ENCODE measurements around the gene TIMMDC1.

The TIMMDC1 gene

DNA sequence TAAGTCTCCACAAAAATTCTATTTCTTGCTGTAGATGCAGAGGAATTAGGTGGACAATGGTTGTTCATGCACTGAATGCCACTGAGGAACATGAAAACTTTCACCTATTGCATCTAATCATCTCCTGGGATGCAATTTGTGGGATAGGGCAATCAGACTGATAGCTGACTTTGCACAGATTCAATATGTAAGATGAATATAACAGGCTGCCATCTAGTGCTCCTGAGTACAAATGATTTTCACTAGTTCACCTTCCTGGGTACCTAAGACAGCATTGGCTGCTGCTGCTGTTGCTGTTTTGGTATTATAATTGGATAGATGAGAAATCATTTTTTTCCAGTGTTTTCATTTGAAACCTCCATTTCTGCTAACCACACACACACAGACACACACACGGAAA is 19.7 kb downstream of the TIMMDC1 start:
- Histone ChIP-seq H3K4me1 (ENCODE audit: control insufficient read depth, insufficient read depth, low read length) (no peaks in the 10 kb centered on the region), H3K36me3 (ENCODE audit: control insufficient read depth, insufficient read depth, low read length) (no peaks in the 10 kb centered on the region), H3K9ac (ENCODE audit: low read length) (no peak overlapping the region), H3K4me3 (ENCODE audit: low read length) (no peak overlapping the region), H3K9me3 (ENCODE audit: control insufficient read depth, low read length) (no peaks in the 10 kb centered on the region), H3K27me3 (ENCODE audit: control insufficient read depth, insufficient read depth, low read length) (no peaks in the 10 kb centered on the region)

DNA sequence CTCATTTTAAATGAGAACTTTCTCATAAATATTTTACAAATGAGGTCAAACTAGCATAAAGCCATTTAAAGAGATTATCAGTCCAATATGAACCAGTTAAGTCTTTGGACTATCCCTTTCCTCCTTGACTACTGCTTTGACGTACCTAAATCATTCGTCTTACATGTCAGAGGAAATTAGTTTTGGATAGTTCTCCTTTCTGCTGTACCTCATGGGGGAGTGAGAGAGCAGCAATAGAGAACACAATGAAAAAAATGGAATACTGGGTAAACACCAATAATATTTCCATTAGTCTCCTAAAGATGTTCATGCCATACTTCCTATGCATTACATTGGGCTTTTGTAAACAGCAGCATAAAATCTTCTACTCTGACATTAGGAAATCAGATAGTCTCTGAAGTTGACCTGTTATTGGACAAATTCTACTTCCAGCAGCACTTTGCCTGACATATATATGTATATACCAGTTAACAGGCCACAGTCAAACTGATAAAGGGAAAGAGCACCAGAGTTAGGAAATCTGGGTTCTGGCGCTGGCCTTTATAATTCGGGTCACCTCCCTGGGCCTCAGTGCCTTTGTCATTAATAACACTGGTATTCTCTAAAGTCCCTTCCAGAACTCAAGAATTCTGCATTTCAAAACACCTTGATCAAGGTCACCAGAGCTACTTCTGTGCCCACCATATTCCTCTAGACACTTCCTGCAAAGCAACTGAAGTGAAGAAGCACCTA is 26.8 kb downstream of the TIMMDC1 start:
- H3K4me3 ChIP-seq (ENCODE audit: low read length) = no peak overlapping the region
- no peaks in the 10 kb centered on the region for H3K9me3 ChIP-seq (ENCODE audit: control insufficient read depth, low read length)
- H3K9ac ChIP-seq (ENCODE audit: low read length) = no peak overlapping the region
- no peaks in the 10 kb centered on the region for H3K36me3 ChIP-seq (ENCODE audit: control insufficient read depth, insufficient read depth, low read length)
- H3K4me1 ChIP-seq (ENCODE audit: control insufficient read depth, insufficient read depth, low read length) = peaks cover 5% of the 10 kb centered on the region
- no peaks in the 10 kb centered on the region for H3K27me3 ChIP-seq (ENCODE audit: control insufficient read depth, insufficient read depth, low read length)

DNA sequence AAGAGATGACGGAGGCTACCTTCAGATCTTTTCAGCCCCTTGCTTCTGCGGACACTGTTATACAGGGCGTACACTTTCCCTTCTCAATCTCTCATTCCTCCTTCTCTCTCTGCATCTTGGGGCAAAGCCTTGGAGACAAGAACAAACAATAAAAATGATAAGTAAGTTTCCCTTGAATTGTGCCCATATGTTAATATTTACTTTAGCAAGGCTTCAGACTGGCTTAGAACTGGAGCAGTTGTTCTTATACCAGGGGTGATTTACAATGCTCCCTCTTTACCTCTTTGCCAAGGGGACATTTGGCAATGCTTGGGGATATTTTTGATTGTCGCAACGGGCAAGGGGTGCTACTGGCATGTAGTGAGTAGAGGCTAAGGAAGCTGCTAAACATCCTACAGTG is 29.4 kb downstream of the TIMMDC1 start:
- no peak overlapping the region for H3K4me3 ChIP-seq (ENCODE audit: low read length)
- H3K9me3 ChIP-seq (ENCODE audit: control insufficient read depth, low read length) = no peaks in the 10 kb centered on the region
- H3K36me3 ChIP-seq (ENCODE audit: control insufficient read depth, insufficient read depth, low read length) = no peaks in the 10 kb centered on the region
- no peaks in the 10 kb centered on the region for H3K27me3 ChIP-seq (ENCODE audit: control insufficient read depth, insufficient read depth, low read length)
- no peak overlapping the region for H3K9ac ChIP-seq (ENCODE audit: low read length)
- H3K4me1 ChIP-seq (ENCODE audit: control insufficient read depth, insufficient read depth, low read length) = peaks cover 5% of the 10 kb centered on the region

DNA sequence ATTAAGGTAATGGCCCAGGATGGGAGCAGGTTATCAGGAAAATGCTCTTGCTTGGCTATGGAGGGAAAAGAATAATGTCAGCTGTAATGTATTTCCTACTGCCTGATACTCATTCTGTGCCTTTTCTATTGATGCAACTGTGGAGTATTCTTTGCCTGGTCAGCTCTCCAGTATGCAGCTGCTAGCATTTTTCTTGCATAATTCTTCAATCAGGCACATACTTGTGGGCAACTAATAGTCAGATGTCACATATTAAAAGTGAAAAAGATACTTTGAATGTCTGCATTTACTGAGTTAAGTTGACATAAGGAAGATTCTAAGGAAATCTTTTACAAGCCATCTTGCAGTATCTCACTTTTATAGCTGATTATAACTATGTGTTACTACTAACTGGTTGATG is 31.5 kb downstream of the TIMMDC1 start:
- H3K9ac ChIP-seq (ENCODE audit: low read length) = no peak overlapping the region
- no peaks in the 10 kb centered on the region for H3K9me3 ChIP-seq (ENCODE audit: control insufficient read depth, low read length)
- H3K27me3 ChIP-seq (ENCODE audit: control insufficient read depth, insufficient read depth, low read length) = no peaks in the 10 kb centered on the region
- H3K4me1 ChIP-seq (ENCODE audit: control insufficient read depth, insufficient read depth, low read length) = peaks cover 5% of the 10 kb centered on the region
- H3K36me3 ChIP-seq (ENCODE audit: control insufficient read depth, insufficient read depth, low read length) = no peaks in the 10 kb centered on the region
- H3K4me3 ChIP-seq (ENCODE audit: low read length) = no peak overlapping the region

DNA sequence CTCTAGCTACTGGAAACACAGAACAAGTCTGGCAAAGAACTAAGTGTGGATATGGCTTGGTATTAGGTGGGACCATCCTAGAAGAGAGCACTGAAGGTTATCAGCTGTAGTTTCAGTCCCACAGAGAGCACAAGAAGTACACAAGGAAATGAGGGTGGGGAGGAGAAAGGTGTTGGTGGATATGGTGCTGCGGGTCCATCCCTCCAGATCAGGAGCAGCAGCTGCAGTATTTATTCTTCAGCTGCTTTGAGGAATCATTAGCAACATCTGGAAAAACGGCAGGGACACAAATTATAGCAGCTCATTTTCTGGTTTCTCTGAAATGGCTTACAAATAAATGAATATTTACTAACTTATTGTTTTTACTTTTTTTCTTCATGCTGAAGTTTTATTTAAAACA is 32.1 kb downstream of the TIMMDC1 start:
- Histone ChIP-seq H3K4me1 (ENCODE audit: control insufficient read depth, insufficient read depth, low read length) (peaks cover 5% of the 10 kb centered on the region), H3K27me3 (ENCODE audit: control insufficient read depth, insufficient read depth, low read length) (no peaks in the 10 kb centered on the region), H3K4me3 (ENCODE audit: low read length) (no peak overlapping the region), H3K9ac (ENCODE audit: low read length) (no peak overlapping the region), H3K9me3 (ENCODE audit: control insufficient read depth, low read length) (no peaks in the 10 kb centered on the region), H3K36me3 (ENCODE audit: control insufficient read depth, insufficient read depth, low read length) (no peaks in the 10 kb centered on the region)

DNA sequence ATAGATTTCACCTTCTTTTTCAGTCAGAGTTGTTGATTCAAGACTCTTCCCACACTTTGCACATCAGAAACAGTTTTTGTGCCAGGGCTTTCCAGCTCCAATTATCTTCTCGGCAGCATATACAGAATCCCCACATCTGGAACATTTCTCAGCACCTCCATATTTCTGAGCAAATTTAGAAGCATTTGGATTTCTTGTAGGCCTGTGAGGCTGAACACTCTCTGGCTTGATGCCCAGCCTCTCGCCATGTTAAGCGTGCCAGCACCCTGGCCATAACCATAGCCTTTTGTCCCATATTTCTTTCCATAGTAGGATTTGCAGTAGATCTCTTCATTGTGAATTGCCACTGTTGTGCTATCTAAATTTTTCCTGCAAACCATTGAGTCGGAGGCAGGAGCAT is 32.8 kb downstream of the TIMMDC1 start:
- Histone ChIP-seq H3K27me3 (ENCODE audit: control insufficient read depth, insufficient read depth, low read length) (no peaks in the 10 kb centered on the region), H3K9ac (ENCODE audit: low read length) (no peak overlapping the region), H3K9me3 (ENCODE audit: control insufficient read depth, low read length) (no peaks in the 10 kb centered on the region), H3K36me3 (ENCODE audit: control insufficient read depth, insufficient read depth, low read length) (no peaks in the 10 kb centered on the region), H3K4me3 (ENCODE audit: low read length) (no peak overlapping the region), H3K4me1 (ENCODE audit: control insufficient read depth, insufficient read depth, low read length) (peaks cover 5% of the 10 kb centered on the region)

DNA sequence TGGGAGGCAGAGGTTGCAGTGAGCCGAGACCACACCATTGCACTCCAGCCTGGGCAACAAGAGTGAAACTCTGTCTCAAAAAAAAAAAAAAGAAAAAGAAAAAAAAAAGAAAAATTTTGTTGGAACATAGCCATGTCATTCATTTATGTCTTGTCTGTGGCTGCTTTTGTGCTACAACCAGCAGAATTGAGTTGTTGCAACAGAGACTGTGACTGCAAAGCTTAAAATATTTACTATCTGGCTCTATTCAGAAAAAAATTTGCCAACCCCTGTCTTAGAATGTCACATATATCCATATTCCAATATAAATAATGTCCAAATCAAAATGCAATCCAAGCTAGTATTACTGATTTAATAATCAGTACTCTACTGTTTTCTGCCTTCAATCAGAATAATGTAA is 35.9 kb downstream of the TIMMDC1 start:
- no peak overlapping the region for H3K9ac ChIP-seq (ENCODE audit: low read length)
- no peaks in the 10 kb centered on the region for H3K9me3 ChIP-seq (ENCODE audit: control insufficient read depth, low read length)

DNA sequence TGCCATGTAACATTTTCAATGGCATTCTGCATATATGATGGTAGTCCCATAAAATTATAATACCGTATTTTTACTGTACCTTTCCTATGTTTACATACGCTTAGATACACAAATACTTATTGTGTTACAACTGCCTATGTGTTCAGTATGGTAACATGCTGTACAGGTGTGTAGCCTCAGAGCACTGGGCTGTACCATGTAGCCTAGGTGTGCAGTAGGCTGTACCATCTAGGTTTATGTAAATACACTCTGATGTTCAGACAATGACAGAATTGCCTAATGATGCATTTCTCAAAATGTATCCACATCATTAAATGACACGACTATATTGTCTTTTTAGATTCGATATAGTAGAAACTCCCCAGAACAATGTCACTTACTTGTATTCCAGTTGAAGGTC is 38.4 kb downstream of the TIMMDC1 start:
- H3K9ac ChIP-seq (ENCODE audit: low read length) = no peak overlapping the region
- no peaks in the 10 kb centered on the region for H3K4me1 ChIP-seq (ENCODE audit: control insufficient read depth, insufficient read depth, low read length)
- no peaks in the 10 kb centered on the region for H3K9me3 ChIP-seq (ENCODE audit: control insufficient read depth, low read length)
- H3K4me3 ChIP-seq (ENCODE audit: low read length) = no peak overlapping the region
- H3K27me3 ChIP-seq (ENCODE audit: control insufficient read depth, insufficient read depth, low read length) = no peaks in the 10 kb centered on the region
- H3K36me3 ChIP-seq (ENCODE audit: control insufficient read depth, insufficient read depth, low read length) = no peaks in the 10 kb centered on the region

More for the DNA sequence above, 35.9 kb downstream of the TIMMDC1 start:
- Histone ChIP-seq H3K4me1 (ENCODE audit: control insufficient read depth, insufficient read depth, low read length) (no peaks in the 10 kb centered on the region), H3K36me3 (ENCODE audit: control insufficient read depth, insufficient read depth, low read length) (no peaks in the 10 kb centered on the region), H3K27me3 (ENCODE audit: control insufficient read depth, insufficient read depth, low read length) (no peaks in the 10 kb centered on the region), H3K4me3 (ENCODE audit: low read length) (no peak overlapping the region)

DNA sequence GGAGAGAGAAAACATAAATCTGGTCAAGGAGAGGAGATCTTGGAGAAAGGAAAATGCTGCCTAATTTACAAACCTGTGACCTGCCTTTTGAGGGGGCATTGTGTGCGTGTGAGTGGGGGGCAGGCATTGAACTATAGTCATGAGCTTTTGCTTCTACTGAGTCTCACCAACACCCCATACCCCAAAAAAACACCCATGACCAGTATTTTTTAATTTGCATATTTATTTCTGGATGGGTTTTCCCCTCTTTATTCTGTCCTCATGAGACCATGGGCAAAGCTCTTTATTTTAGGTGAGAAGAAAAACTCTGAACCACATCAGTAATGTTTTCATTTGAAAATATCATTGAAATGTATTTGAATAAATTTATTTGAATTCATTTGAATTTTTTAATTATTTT is 40.4 kb downstream of the TIMMDC1 start:
- H3K36me3 ChIP-seq (ENCODE audit: control insufficient read depth, insufficient read depth, low read length) = no peaks in the 10 kb centered on the region
- H3K9ac ChIP-seq (ENCODE audit: low read length) = no peak overlapping the region
- H3K9me3 ChIP-seq (ENCODE audit: control insufficient read depth, low read length) = no peaks in the 10 kb centered on the region
- H3K4me3 ChIP-seq (ENCODE audit: low read length) = no peak overlapping the region
- no peaks in the 10 kb centered on the region for H3K4me1 ChIP-seq (ENCODE audit: control insufficient read depth, insufficient read depth, low read length)
- no peaks in the 10 kb centered on the region for H3K27me3 ChIP-seq (ENCODE audit: control insufficient read depth, insufficient read depth, low read length)

DNA sequence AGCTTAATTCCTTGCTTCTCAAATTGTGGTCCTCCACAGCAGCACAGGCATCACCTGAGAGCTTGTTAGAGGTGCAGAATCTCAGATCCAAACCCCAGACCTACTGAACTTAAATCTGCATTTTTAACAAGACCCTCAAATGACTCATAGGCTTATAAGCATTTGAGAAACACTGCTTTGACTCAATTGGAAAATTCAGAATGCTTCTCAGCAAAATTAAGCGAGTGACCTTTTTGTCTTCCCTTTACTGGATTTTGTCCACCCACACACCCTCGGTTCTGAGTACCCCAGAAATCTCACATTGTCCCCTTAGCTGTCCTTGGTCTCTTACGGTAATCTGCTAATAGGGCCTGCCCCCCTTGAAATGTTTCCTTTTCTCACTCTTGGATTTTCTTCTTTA is 43.2 kb downstream of the TIMMDC1 start:
- Histone ChIP-seq H3K9me3 (ENCODE audit: control insufficient read depth, low read length) (no peaks in the 10 kb centered on the region), H3K9ac (ENCODE audit: low read length) (no peak overlapping the region), H3K27me3 (ENCODE audit: control insufficient read depth, insufficient read depth, low read length) (no peaks in the 10 kb centered on the region), H3K4me1 (ENCODE audit: control insufficient read depth, insufficient read depth, low read length) (no peaks in the 10 kb centered on the region), H3K4me3 (ENCODE audit: low read length) (no peak overlapping the region), H3K36me3 (ENCODE audit: control insufficient read depth, insufficient read depth, low read length) (no peaks in the 10 kb centered on the region)

DNA sequence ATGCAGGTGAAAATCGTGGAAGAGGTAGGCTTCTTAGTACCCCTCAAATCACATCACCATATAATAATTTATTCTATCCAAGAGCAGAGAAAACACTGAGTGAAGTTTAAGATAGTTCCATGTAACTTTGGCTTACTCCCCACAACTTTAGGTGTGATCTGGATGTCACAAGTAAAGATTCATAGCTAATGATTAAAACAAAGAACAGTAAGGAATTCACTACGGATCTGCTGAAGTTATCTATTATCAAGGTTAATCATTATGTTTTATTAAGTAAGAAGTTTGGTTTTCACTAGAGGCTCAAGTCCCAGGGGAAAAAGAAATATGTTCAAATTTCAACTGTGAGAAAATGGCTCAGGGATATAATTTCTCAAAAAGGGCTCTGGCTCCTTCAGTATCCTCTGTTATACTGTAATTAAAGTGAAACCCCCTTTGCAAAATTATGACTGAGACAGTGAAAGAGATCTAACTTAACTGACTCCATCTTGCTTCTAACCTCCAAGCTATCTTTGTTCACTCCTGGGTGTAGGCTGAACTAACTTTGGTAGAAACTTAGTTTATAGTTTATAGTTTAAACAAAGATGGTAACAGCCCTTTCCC is 43.9 kb downstream of the TIMMDC1 start:
- Histone ChIP-seq H3K4me1 (ENCODE audit: control insufficient read depth, insufficient read depth, low read length) (no peaks in the 10 kb centered on the region), H3K36me3 (ENCODE audit: control insufficient read depth, insufficient read depth, low read length) (no peaks in the 10 kb centered on the region), H3K27me3 (ENCODE audit: control insufficient read depth, insufficient read depth, low read length) (no peaks in the 10 kb centered on the region), H3K4me3 (ENCODE audit: low read length) (no peak overlapping the region), H3K9me3 (ENCODE audit: control insufficient read depth, low read length) (no peaks in the 10 kb centered on the region), H3K9ac (ENCODE audit: low read length) (no peak overlapping the region)

DNA sequence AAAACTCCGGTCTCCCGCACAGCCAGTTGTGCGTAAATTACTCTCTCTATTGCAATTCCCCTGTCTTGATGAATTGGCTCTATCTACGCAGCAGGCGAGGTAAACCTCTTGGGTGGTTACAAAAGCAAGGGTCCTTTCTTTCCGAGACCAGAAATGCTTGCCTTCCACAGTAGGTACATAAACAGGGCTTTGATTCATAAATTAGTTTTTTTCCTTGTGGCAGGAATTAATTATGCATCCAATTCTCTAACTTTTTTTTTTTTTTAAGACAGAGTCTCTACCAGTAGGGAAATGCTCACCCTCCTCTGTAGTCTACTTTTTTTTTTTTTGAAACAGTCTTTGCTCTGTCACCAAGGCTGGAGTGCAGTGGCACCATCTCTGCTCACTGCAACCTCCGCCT is 44.8 kb downstream of the TIMMDC1 start:
- Histone ChIP-seq H3K4me1 (ENCODE audit: control insufficient read depth, insufficient read depth, low read length) (no peaks in the 10 kb centered on the region), H3K9me3 (ENCODE audit: control insufficient read depth, low read length) (no peaks in the 10 kb centered on the region), H3K27me3 (ENCODE audit: control insufficient read depth, insufficient read depth, low read length) (no peaks in the 10 kb centered on the region), H3K9ac (ENCODE audit: low read length) (no peak overlapping the region), H3K4me3 (ENCODE audit: low read length) (no peak overlapping the region), H3K36me3 (ENCODE audit: control insufficient read depth, insufficient read depth, low read length) (no peaks in the 10 kb centered on the region)

Measured in mucosa of stomach (tissue), 1 donor.